GM19025 (cell line): ENCODE data around the gene PLAC9.

Experiments used
- ATAC-seq: cut with Tn5 transposase; IDR thresholded peaks from one replicate; pipeline ENCODE4 v1.9.1; 2021; ENCODE audit warnings: mild to moderate bottlenecking, low read depth, moderate library complexity; ENCODE audit not compliant: unreplicated experiment

PLAC9 gene

DNA sequence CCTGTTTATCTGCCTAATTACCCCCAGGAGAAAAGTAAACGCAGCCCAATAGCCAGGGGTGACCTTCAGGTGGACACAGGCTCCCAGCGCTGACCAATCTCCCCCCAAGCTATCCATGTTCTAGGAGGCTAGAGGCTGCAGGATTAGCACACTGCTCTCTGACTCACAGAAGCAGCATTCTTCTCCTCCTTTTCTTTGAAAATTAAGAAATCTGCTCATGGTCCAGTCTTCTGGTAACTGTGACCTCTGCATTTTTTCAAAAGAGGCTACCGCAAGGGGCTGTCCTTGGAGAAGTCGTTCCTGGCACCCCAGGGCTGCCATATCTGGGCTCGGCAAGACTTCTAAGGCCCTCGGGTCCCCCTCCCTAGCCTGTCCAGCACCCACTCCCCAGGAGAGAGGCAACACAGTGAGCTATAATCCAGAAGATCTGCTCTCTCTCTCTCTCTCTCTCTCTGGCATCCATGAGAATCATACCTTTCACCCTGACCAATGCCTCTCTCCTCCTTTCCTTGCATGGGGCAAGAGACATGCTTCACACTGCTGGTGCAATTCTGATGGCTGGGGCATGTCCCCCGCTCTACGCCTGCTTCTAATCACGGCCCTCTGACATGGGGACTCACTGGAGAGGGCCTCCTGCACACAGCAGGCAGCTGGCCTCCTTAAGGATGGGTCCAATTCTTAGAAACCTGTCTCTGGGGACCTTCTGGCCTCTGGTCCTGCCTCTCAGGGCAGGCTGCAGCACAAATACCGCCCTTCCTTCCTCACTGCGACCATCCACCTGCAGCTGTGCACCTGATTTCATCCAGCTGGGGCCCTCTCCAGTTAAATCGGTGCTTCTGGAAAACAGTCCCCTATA lies 45.5 kb downstream of the PLAC9 start:
- no peak for ATAC-seq

DNA sequence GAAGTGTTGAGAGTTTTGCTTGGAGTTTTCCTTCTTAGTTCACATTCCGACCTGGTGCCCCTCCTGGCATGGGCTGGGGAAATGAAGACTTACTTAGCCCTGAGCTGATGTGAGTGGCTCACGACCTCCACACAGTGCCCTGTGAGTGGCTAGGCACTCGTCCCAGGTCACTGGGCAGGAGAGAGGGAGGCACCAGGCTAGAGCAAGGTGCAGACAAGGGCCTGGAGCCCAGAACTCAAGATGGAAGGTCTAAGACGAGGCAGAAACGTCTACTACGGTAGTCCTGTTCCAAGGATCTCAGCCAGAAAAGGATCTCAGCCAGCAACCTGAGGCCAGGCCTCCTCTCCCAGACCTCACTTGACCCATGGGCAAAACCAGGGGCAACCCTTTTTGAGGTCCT lies 50.5 kb downstream of the PLAC9 start:
- ATAC-seq = no peak

GRCh38 chr10:80183436-80183835 lies 50.9 kb downstream of the PLAC9 start:
- ATAC-seq = no peak

DNA sequence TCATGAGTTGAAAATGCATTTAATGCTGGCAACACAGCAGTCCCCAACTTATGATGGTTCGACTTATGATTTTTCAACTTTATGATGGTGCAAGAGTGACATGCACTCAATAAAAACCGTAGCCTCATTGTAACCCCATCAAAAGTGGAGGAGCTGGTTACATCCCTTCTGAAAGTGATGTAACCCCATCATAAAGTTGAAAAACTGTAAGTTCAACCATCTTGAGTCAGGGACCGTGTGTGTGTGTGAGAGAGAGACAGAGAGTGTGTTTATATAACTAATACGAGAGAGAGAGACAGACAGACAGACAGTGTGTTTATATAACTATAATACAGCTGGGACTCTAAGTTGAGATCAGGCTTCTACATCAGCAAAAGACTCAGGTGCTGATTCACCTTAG lies 51.8 kb downstream of the PLAC9 start:
- ATAC-seq = no peak

DNA sequence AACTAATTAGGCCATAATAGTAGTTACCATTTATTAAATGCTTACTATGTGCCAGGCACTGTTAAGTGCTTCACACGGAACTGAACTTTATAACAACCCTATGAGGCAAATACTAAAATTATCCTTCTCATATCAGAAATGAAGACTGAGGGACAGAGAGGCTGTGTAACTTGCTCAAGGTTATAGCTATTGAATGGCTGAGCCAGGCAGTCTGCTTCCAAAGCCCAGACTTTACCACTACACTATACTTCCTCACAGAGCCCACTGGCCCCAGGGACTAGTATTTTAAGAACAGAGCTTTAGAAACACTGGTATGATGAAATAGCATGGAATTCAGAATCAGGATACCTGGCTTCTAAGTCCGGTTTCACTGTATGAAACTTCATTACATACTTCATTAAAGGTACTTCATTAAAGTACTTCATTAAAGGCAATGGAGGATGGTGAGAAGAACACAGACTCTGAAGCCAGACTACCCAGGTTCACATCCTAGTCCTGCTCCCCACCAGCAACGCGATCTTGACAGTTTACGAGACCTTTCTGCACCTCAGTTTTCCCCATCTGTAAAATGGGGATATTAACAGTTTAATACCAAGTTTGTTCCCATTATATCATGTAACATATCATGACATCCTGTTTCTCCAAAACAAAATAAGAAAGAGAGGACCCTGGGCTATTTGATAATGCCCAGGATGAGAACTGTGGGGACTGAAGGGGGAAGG lies 53.2 kb downstream of the PLAC9 start:
- ATAC-seq = no peak

DNA sequence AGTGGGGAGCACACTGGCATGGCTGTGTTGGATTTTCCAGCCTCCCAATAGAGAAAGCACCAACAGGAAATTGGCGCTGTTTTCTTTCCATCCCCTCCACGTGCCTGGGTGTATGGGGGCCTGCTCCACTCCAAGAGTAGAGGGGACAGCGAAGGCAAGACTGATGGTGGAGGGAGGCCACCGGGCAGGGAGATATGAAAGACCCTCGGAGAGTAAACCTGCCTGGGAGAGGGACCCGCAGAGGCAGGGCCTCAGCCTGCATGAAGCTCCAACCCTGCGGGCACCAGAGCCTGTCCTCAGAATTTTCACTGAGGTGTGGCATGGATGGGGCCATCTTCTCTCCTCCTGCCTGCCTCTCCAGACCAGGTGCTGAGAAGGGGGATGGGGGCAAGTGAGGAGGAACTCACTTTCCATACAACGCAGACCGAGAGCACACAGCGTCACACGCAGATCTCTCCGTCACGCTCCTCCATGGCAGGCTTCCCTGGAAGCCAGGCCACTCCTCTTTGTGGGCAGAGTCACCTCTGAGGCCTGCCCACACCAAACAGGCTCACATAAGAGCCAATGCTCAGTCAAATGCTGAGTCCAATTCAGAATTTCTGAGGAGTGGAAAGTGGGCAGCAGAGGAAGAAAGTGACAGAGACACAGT lies 54.0 kb downstream of the PLAC9 start:
- ATAC-seq = no peak

- no peak for ATAC-seq
Measured at GRCh38 chr10:80187060-80187459, 54.5 kb downstream of the PLAC9 start.

GRCh38 chr10:80187465-80188409 lies 55.2 kb downstream of the PLAC9 start:
- ATAC-seq = peak; percentile 91

DNA sequence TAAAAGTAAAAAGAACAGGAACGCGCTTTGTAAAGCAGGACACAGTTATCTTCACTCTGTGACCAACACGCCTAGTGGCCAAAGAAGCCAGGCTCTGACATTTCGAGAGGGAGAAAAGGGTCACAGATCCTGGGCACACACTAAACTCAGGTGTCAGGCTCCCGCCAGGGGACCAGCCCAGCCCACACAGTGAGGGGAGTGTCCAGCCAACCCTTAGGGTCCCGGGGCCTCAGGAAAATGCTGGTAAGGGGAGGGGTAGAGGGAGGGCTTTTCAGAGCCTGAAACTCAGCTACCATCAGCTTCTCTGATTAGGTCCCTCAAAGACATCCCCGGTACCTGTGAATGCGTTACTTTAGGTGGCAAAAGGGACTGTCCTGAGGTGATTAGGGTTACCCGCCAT lies 56.2 kb downstream of the PLAC9 start:
- ATAC-seq = no peak

- no peak for ATAC-seq
Measured at GRCh38 chr10:80191589-80192270, 59.2 kb downstream of the PLAC9 start.

- no peak for ATAC-seq
Measured at GRCh38 chr10:80192553-80192952, 60.0 kb downstream of the PLAC9 start.

- ATAC-seq = no peak
Measured at GRCh38 chr10:80194373-80195045, 62.0 kb downstream of the PLAC9 start.
